ENCODE results near the gene CD93.

DNA sequence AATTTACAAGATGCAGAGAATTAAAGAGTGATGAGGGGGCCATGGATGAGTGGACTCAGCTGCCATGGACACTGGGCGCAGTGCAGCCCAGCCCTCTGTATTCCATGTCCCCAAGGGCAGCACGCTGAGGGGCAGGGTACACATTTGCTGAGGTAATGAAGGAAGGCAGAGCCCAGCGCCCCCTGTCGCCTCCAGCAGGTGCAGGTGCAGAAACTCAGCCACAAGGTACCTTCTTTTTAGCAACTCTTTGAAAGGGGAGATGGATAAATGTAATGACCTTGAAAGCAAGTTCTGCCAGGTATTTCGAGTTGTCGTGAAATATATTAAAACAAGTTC lies 7.1 kb downstream of the CD93 start:
- TF ChIP-seq, protein P1, sequence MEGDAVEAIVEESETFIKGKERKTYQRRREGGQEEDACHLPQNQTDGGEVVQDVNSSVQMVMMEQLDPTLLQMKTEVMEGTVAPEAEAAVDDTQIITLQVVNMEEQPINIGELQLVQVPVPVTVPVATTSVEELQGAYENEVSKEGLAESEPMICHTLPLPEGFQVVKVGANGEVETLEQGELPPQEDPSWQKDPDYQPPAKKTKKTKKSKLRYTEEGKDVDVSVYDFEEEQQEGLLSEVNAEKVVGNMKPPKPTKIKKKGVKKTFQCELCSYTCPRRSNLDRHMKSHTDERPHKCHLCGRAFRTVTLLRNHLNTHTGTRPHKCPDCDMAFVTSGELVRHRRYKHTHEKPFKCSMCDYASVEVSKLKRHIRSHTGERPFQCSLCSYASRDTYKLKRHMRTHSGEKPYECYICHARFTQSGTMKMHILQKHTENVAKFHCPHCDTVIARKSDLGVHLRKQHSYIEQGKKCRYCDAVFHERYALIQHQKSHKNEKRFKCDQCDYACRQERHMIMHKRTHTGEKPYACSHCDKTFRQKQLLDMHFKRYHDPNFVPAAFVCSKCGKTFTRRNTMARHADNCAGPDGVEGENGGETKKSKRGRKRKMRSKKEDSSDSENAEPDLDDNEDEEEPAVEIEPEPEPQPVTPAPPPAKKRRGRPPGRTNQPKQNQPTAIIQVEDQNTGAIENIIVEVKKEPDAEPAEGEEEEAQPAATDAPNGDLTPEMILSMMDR (conservative IDR thresholded peaks at IDR 0.05; ENCODE audit: low read length), result peak; percentile 72
- TF ChIP-seq EZH2phosphoT487 (IDR thresholded peaks at IDR 0.05; ENCODE audit: borderline replicate concordance), result no peak

Measured in Loucy (cell line).